GM19455 (cell line): ENCODE results near the gene FEZF1.

Source experiments
- ATAC-seq: cut with Tn5 transposase; IDR thresholded peaks from one replicate; pipeline ENCODE4 v1.9.1; 2021; ENCODE audit not compliant: unreplicated experiment

The FEZF1 gene

DNA sequence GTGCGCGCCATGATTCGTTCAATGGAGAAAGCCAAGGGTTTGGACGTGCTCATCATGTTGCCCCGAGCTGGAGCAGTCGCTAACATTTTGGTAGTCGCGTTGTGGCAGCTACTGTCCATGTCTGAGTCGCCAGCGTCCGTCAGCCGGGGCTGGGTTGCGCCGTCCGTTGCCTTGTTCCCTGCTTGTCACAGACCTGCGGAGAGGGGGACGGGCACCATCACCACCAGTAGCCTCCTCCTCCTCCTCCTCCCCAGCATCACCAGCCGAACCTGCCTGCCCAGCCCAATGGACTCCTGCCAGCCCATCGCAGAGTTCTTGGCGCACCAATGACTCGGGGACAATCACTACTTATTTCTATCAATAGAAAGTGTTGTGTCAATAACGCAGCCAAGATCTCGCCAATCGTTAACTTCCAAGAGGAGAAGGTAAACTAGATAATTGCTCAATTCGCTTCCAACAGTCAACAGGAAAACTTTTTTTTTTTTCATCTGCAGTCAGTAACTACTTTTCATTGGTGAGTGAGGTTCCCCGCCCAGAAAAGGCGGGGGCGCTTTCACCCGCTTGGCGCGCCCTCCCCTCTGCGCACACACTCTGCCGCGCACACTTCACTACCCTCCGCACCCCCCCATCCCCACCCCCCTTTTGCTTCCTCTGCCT, at the start of gene FEZF1:
Gene FEZF1 (minus strand): TSS at position 432 of the 657 bp plus-strand sequence. CDS start 313 bp downstream, at position 119.
- ATAC-seq, result no peak

DNA sequence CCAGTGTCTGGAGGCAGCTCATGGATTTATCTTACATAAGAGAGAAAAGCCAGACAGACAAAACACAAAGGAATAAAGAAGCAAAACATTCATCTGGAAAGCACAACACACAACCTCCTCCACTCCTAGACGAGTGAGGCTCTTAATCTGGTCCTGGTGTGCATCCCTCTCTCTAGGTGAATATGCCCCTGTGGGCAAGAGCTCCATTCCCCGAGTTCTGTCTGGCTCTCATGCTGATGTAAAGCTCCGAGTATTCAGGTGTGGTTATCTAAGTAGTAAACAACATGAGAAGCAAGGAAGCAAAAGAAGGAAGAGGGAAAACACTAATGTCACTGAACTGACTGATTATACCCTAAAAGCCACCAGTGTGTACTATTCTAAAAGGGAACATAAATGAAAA, 47.9 kb upstream of the FEZF1 start:
- ATAC-seq, result no peak

DNA sequence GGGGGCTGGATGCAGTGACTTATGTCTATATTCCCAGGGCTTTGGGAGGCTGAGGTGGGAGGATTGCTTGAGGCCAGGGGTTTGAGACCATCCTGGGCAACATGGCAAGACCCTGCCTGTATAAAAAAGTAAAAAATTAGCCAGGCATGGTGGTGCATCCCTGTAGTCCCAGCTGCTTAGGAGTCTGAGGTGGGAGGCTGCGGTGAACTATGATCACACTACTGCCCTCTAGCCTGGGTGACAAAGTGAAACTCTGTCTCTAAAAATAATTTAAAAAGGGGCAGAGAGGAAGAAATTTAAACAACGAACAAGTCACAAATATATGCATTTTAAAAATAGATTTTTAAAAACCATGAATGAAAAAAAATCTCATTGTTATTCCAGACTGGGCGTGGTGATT, 46.2 kb upstream of the FEZF1 start:
- ATAC-seq, result no peak

DNA sequence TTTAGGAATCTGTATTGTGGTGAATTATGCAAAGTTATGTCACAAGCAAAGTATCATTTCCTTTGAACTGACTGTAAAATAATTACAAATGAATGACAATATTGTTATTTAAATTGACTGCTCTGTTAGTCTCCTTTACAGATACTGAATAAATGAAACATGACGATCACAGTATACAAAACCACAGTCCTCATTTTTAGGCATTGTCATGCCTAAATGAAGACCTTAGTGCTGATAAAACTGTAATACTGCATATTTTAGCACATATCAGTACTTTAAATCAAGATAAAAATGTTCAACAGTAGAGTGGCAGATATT, 39.7 kb upstream of the FEZF1 start:
- ATAC-seq, result no peak

DNA sequence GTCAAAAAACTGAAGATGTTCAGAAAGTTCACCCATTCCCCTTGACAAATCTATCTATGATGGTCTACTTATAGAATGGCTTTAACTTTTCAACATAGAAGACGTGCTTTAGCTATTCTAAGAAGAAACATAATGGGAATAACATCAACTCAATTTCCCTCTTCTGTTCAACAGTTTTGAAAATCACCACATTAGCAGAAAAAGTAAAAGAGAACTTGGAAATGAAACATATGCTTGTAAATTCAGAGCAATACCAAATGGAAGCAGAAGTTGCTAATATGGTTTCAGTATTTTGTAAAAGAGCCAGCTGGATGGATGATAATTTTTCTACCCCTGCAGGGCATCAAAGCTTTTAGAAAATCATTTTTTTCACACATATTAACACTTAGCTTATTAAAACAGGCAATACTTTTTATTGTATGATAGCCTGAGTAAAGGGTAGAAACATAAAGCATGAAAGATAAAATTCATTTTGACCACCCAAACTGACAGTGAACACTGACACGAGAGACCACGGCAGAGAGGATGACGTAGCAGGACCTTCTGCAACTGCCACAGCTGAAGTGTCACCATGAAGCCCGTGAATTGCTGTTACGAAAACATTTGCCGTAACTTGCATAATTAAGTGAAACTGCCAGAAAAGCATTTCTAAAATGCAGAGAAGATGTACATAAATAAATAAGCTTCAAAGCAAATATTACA, 39.2 kb upstream of the FEZF1 start:
- ATAC-seq, result no peak

DNA sequence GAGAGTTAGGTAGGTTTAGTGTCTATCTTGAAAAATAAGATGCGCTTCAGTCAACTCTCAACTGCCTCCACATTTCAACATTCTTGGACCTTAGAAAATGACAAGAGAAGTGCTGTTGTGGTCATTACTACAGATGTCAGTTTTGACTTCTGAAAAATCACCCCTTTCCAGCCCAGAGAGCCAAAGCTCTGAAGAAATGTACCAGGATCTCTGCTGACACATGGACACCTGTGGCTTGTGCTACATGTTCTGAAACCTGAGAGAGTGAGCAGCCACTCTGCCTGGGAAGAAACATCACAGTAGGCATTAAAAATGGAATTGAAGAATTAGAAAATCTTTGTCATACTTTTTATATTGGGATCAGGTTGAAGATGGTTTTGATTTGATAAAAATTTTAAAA, 35.9 kb upstream of the FEZF1 start:
- no peak for ATAC-seq

DNA sequence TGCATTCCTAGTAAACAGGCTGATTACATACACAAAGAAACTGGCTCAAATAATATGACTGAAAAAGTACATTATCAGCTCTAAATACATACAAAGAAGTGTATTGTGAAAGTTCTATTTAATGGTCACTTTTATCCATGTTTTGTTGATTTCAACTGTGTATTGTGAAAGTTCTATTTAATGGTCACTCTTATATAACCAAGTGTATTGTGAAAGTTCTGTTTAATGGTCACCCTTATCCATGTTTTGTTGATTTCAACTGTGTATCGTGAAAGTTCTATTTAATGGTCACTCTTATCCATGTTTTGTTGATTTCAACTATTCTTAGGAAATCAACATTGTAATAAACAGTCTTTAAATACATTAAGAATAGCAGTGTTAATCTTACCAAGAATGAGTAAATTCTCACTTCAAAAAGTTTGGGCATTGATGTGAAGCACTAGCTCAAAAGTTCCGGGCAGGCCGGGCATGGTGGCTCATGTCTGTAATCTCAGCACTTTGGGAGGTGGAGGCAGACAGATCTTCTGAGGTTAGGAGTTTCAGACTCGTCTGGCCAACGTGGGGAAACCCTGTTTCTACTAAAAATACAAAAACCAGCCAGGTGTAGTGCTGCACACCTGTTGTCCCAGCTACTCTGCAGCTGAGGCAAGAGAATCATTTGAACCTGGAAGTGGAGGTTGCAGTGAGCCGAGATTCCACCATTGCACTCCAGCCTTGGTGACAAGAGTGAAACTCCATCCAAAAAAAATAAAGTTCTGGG, 34.8 kb upstream of the FEZF1 start:
- ATAC-seq, result no peak

DNA sequence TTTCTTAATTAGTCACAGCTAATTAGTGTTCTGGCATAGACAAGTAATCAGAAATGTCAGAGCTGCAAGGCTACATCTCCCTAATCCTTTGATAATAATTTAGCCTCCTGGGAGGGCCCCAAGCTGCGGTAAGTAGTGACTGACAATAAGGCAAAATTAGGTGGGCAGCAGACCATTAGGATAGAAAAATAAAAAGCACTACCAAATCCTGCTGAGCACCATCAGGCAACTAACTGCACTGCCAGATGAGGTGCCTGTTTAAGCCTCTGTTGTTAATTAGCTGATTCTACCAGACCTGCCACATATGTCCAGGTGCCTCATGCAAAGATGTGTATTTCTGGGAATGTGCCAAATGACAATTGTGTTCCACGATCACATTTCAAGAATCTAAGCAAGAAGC, 32.5 kb upstream of the FEZF1 start:
- no peak for ATAC-seq

DNA sequence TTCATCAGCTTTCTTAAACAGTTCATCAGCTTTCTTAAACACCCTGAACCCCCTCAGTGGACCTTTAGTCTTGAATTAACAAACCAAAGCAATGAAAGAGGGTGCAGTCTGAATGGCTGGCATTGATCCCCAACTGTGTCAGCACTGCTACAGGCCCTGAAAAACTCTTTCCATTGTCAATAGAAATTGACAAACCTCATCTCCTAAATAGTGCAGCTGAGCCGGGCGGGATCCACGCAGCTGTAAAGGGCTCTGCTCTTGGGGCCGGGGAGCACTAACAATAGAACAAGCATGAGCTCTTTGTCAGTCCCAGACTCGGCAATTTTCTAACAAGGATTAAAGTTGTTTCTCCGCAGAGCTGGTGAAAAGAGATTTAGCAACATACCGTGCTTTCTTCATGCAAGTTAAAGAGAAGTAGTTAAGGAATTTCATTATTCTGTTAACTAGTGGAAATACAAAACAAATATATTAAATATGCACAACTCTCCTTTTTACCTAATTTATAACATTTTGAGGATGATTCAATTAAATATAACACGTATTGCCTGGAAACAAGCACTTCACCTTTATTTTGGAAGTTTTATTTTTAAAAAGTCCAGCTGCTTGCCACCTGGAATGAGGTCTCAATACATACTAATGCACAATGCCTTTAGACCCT, 24.7 kb upstream of the FEZF1 start:
- ATAC-seq, result no peak

DNA sequence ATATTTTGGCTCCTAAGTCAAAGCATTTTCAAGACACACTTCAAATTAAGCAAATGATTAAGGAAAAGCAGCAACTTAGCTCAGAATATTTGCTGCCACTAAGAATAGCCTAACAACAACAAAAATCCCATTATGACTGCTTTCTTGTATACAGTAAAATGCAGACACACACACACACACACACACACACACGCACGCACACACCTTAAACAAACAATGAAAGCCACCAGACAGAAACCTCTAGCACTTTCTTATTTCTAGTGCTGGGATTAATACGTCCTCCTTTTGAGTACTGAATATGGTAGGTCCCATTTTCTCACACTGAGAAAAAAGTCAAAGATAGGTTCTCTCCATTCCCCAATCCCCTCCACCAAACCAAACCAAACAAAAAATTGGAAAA, 23.4 kb upstream of the FEZF1 start:
- ATAC-seq, result no peak

DNA sequence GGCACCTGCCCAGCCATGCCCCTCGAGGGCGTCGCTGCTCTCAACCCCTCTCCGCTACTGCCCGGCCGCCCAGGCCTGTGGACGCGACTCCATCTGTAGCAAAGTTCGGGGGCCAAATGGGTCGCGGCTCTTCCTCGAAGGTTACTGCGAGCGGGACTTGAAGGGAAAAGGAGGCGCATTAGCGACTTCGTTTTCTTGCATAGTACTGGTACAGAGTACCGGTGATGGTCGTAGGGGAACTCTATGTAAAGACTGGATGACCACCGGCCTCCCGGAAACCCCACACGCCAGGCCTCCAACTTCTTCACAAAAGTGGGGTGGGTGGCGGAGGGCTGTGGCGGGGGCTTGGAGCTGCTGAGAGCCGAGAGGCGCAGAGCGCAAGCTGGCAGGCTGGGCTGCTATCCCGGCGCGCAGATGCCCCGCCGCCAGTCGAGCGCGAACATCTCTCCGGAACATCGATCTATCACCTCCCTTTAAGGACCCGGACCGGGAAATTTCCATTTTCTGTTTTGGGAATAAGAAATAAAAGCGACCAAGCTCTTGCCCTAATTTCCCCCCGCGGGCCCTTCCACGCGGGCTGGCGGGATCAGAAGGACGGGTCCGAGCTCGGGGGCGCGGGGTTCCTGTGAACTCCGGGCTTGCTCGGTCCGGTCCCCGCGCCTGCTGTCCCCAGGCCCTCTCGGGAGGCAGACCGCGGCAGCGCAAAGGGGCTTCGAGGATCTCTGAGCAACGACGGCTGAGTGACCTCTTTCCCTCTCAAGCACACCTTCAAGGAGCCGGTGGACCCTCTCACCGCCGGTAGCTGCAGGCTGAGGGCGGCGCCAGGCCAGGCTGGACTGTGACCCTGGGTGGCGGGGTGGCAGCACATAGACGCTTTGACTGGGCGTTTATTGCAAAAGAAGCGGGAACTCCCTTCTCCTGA, 12.2 kb upstream of the FEZF1 start:
- ATAC-seq, result no peak

DNA sequence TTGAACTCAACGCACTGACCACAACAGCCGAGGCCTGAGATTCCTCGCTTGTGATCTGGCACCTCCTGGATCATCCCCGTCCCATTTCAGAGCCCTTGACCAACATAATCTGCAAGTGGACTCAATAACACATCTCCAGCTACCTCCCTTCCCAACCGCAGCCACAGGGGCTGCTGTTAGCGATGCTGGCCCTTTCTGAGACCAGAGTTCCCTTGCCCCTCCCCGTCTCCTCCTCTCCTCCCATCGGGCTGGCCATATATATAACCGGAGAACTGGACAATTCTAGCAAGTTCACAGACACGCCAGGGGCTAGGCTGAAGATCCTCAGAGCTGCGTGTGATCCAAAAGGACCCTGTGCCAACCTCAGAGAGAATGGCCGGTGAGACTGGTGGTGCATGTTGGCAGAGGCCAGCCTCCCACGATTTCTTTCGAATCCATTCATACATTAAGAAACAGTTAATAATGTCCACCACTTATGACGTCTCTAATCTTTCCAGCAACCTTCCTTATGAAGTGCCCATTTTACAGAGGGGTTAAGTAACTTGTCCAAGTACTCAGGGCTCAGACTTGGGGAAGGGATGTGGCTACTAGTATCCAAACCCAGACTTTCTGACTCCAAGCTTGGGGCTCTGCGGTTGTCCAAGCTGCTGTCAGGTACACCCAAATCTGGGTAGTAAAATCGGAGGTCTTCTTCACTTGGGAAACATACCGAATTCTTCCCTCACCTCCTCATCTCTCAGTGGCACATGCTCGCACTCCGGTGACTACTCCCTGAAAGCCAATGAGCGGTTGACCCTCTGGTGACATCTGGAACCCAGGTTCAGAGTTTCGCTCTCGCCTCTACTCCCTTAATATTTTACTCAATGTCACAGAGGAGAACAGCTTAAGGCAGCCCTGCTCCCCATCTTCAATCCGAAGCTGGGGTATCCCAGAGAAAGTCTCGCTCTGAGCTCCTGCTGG, 11.2 kb upstream of the FEZF1 start:
- no peak for ATAC-seq

DNA sequence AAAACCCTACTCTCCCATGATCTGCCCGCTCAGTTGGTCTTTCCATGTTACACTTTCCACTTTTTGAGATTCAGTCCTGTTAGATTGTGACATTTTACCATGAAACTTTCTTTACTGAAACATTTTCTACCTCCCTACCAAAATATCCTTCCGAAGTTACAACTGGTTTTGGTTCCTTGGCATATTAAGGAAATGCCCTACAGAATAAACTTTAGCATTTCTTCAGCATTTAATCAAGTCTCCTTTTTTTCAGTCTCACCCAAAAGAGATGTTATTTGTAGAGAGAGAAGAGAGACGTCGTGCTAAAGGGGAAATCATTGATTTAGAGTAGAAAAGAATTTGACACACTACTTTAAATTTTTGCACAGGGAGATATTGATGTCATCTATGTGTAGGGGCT, 9.7 kb upstream of the FEZF1 start:
- ATAC-seq, result no peak

DNA sequence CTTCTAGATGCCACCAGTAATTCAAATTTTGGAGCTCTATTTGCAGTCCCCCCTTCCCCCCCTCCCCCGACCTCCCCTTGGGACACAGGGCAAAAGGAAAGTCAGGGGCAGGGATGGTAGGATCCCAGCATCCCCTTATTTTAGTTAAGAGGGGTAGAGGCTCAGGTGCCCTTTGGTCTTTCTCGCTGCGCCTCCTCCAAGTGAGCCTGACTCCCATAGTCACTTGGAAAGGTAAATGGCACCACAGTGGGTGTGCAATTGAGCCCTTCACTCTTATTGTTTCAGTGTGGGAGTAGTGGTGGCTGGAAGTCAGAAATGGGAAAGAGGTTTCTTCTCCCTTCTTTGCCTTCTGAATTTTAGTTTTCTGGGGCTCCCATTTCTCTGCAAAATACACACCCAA, 8.2 kb upstream of the FEZF1 start:
- no peak for ATAC-seq

DNA sequence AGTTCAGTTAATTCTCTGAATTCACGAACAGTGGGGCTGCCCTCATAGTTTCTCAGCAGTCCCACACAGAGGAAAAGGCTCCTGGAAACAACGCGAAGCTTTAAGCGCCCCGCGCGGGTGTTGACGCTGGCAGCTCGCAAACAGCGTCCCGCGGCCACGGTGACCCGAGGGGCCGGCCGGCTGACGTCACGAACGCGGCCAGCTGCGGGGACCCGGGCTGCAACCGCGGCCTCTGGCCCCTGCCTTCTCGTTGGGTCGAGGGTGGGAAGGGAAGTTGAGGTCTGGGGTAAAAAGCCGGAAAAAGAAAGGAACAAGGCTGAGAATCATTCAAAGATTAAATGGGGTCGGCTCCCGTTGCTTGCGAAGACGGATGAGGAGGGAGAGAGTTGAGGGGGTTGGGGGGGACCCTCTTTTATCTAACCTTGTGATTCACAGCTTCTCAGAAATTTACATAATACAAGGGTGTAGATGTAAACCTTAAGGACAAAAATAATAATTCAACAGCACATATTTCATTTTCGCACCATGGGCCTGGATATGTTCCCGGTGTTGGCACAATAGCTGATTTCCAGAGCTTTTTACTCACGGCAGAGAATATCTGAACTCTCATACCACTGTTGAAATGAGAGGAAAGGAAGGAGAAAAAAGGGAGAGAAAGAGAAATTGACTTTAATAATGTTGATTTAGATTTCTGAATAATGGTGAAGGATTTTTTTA, 7.3 kb upstream of the FEZF1 start:
- no peak for ATAC-seq

DNA sequence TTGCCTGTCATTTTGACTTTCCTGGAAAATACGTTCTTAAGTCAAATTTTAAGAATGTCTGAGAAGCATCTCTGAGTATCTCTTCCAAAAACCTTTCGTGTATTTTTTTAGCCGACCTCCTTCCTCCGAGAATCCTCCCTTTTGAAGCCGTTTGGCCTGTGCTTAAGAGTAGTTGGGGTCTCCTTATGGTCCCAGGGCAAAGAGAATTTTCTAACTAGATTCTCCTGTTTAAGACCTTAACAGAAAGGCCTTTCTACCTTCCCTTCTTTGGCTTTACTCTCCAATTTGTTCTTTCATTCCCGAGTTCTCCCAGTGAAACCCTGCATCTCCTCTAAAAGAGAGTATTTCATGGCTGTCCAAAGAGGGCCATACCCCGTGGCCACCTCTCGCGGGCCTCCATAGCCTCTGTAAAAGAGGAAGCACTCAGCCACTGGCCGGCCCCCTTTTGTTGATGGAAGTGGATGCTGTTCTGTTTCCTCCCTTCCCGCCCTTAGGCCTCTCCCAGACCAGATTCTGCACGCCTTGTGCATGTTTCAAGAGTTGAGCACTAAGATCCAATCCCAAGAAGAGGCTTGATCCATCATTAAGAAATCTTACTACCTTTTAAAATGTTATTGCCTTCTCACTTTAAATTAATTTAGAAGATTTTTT, 6.6 kb upstream of the FEZF1 start:
- ATAC-seq, result no peak

DNA sequence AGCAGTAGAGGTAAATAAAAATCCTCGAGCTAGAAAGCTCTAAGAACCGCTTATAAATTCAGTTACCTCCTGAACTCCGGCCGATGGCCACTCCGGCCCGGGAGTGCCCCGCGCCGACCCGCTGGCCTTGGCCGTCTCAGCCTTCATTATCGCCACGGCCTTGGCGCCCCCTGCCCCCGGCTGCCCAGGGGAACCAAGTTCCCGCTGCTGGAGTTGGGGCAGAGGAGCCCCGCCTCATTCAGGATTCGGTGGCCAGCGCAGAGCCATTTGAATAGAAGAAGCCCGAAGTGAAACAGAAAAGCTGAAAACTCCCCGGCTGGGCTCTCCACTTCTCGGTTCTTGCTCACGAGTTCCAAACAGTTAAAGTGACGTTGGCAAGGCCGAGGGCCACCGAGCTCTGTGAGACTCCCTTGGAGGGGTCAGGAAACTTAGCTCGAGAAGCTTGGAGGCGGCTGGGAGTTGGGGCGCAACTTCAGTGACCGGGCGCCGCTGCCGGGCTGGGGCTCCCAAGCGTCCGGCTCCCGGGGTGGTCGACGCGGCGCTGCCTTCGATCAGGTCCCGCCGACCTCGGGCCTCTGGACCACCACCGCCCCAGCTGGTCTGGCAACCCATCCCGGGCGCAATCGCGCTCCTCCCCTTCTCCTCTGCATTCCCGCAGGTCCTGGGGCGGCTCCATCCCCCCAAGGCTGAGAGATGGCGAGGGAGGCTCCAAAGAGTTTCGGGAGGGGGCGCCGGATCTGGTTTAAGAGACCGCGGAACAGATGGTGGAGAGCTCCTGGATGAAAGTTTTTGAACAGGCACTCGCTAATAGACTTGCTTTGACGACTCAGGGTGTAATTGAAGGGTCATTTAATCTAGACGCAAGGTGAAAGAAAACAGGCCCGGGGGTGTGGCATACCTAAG, 5.8 kb upstream of the FEZF1 start:
- no peak for ATAC-seq
